SKM-1 treated with dmso at 0.1 percent for 144 hours (cell line): ENCODE results near the gene EPN3.

Experiments used
- DNase-seq: peaks from one replicate; lab custom pipeline; 2025; ENCODE audit not compliant: unreplicated experiment; lab: John Stamatoyannopoulos, UW

Gene EPN3

DNA sequence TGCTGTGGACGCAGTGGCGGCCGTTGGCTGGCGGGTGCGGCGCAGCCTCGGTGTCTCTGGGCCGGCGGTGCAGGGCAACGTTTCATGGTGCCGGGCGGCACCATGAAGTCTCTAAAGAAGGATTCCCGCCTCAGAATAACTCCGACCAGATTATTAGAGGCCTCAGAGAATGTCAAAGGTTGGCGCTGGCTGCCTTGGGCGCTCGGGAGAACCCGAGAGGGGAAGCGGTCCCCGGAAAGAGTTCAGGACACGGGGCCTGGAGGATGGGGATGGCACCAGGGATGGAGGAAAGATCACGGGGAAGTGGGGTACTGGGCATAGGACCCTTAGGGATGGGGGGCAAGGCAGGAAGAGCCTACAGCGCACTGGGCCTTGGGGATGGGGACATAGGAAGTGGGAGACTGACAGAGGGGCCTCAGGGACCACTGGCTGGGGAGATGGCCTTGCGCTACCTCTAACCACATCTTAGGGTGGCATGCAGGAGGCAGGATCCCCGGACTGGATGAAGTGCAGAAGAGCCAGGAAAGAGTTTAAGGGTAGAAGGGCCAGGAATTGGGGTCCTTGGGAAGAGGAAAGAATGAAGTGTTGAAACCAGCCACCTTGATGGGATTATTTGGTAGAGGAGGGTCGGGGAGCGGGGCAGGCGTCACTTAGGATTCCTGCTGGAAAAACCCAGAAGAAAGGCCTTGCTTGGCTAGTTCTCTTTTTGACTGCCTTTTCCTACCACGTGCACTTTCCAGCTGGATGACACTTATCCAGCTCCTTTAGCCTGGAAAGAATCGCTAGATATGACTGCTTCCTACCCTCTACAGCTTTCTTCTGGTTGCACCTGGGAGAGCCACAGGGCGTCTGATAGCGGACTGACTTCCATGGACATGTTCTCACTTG lies 23.7 kb upstream of the EPN3 start:
- no peak for DNase-seq

DNA sequence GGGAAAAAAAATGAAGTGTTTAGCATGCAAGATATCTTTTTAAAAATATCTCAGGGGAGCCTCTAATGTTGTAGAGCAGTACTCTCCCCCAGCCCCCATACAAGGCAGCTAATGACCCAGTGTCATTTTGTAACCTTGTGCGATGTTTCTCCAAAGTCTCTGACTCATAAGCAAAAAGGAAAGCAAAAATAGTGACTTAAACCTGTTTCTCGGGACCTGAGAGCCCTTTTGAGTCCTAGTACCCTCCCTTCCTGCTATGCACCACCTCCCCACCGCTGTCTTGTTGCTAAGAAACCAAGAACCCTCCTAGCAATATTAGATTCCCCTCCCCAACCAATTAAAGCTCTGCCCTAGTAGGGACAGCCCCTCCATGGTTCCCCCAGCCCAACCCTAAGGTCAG lies 21.5 kb upstream of the EPN3 start:
- no peak for DNase-seq

DNA sequence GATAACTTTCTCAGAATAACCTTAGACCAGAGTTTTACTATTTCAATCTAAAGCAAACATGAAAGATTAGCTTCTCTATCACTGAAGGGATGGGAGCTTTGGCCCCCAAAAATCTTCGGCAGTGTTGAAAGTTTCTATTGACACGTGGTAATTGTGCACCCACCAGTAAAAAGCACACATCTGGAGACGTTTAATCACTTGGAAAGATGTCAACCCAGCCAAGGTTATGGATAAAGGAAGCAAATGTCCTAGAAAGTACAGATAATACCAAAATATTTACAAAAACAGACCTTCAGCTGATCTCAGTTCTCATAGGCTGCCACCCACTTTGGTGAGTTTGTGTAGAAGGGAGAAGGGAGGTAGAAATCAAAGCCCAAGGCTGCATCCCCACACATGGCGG lies 19.0 kb upstream of the EPN3 start:
- DNase-seq = no peak

DNA sequence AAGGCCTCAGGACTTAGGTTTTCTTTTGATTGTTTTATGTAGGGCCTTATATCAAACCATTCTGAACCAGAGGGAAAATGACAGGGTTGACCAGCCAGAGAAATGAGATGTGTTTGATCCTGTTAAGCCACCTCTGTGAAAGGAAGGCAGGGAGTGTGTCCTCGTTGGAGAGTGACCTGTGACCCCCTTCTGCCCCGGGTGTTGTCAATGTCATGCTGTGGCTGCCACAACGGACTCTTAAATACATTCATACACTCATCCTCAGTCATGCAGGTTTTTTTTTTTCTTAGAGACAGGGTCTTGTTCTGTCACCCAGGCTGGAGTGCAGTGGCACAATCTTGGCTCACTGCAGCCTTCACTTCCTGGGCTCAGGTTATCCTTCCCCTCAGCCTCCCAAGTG lies 18.1 kb upstream of the EPN3 start:
- no peak for DNase-seq

DNA sequence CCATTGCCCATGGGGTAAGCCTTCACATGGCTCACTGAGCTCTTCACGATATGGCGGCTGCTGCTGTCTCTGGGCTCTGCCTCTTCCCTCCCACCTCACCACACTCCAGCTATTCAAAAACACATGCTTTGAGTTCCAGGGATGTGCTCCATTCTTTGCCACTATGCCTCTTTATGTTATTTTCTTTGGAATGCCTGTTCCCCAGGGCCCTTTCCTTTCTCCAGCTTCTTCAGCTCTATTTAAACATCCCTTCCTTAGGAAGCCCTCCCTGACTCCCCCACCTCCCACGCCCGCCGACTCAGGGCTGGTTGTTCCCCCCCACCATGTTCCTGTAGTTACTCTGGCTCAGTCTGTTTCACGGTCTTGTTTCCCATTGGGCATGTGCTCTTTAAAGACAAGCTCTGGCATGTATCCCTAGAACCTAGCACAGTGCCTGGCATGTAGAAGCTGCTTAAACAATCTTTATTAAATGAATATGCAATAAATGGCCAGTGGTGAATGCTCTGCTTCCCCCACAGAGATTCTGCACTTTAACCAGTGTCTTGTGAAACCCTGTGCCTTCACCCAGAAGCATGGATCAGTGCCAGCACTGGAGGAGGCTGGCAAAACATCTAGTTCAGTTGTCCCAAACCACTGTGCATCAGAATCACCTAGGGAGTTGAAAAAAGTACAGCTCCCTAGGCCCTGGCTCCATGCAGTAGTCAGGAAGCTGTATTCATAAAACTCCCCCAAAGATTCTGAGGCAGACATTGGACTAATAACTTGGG lies 17.4 kb upstream of the EPN3 start:
- no peak for DNase-seq

DNA sequence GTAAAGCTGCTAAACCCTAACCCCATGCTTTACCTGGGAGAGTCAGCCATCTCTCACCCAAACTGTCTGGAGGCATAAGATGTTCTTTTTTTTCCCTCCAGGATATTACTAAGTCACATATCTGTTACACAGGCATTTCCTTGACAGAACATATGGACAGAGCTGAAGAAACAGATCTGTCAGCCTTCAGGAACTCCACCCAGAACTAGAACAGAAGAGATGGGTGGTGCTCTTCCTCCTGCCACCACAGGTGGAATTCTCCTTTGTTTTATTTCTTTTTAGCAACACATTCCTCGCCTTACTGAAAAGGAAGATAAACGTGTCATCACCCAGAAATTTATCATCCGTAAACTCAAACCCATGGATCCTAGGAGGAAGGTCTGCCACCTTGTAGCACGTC lies 15.5 kb upstream of the EPN3 start:
- DNase-seq = no peak

DNA sequence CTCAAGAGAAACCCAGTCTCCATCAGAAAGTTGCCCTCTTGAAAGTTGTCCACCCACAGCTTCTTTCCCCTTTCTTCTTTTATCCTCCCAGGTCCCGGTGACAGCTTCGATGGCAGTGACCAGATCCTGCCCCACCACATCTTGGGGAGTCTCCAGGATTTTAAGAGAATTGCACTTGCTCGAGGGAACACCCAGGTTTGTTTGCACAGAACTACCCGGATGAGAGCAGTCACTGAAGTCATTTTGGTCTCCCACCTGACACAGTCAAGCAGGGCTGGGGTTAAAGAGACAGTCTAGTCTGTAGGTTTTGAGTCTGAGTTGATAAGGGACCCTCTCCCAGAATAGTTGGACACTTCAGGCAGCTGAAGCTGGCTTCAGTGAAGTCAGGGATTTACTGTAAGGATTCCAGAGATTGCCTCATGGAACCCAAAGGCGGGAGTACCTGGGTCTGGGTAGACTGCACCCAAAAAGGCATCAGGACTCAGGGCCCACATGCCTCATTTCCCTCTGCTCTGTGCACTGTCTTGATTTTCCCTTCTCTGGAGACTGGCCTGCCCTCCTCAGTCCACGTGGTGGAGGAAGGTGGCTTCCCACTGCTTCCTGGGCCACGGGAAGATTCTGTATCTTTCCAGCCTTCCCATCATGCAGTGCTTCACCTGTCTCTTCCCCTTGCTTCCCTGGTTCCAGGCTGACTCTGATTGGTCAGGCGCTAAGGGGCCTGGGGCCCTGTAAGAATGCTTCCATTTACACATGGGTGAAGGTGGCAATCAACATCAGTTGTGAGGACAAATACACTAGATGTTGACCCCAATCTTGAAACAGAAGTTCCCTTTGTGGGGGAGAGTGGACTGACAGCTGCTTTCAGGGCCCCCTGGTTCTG lies 14.8 kb upstream of the EPN3 start:
- no peak for DNase-seq

DNA sequence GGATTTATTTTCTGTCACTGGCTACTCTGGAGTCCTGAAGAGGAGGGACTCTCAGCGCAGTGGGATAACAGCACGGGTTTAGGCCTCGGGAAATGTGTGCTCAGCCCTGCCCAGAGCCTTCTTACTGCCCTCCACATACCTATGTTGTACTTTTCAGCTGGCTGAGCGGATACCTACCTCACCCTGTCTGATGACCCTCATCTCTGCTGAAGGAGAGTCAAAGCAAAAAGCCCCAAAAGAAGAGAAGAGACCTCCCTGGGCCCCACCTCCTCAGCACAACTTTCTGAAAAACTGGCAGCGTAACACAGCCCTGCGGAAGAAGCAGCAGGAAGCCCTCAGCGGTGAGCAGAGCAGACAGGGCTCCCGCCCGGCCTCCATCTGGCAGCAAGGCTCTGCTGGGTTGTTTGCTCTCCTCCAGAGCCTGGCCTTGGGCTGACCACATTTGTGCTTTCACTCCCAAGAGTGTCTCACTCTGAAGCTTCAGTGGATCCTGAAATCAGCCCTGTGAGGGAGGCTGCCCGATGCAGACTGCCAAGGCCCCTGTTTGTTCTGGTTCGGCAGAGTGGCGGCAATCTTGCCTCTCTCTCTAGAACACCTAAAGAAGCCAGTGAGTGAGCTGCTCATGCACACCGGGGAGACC lies 14.0 kb upstream of the EPN3 start:
- DNase-seq = no peak

DNA sequence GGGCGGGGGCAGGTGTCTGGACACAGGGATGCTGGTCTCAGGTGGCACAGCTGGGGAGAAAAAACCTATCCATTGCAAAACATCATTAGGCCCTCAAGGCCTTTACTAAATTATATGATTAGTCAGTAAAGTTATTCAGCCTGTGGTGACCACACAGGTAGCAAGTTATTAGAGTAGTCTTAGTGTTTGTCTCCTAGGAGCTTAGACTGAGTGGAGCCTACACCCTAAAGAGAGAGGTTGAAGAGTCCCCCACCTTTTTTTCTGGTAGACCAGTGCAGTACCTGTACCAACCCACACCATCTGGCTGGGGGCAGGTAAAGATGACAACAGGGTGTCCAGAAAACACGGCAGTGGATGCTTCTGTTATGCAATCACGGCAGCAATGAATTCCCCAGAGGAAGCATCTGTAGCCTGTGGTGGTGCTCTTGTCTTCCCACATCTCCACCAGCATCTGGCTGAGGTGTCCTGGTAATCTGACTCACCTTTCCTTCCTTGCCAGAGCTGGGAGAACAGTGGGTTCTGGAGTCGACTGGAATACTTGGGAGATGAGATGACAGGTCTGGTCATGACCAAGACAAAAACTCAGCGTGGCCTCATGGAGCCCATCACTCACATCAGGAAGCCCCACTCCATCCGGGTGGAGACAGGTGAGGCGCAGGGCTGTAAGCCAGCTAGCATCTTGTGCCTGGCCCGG lies 13.2 kb upstream of the EPN3 start:
- no peak for DNase-seq

DNA sequence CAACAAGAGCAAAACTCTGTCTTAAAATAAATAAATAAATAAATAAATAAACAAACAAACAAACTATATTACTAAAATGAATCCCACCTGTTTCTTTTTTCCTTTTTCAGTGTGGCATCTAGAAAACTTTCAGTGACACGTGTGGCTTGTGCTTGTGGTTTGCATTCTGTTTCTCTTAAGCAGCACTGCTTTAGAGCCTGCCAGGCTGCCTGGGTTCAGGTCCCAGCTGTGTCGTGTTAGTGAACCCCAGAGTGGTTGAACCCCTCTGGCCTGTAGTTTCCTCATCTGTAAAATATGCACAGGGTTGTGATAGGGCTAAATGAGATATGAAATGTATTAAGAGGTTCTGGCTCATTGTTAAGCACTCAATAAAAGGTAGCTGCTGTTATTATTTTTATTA lies 12.1 kb upstream of the EPN3 start:
- no peak for DNase-seq

DNA sequence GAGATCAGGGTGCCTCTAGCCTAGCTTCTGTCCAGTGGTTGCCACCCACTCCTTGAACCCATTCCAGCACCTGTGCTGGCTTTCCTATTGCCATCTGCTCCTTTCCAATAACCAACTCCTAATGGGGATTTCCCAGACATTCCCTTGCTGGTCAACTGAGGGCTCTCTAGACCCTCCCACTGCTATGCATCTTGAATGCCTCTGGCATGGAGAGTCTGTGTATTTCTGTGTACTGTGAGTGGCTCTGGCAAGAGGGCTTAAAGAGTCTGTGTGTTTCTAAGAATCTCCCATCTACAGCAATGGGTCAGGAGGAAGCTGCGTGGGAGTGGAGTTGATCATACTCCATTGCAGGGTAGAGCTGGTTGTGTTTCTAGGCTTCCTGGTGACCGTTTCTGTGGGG lies 11.0 kb upstream of the EPN3 start:
- DNase-seq = no peak

DNA sequence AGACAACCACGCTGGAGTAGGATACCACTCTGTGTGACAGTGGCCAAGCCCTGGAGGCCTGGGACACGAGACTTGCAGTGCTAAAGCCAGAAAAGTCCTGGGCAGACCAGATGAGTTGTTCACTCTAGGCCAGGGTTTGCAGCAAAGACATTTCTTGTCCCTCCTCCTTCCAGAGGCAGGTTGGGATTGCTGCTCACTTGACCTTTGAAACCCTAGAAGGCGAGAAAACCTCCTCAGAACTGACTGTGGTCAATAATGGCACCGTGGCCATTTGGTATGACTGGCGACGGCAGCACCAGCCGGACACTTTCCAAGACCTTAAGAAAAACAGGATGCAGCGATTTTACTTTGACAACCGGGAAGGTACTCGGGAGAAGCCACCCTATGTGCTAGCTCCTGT lies 9.8 kb upstream of the EPN3 start:
- no peak for DNase-seq

DNA sequence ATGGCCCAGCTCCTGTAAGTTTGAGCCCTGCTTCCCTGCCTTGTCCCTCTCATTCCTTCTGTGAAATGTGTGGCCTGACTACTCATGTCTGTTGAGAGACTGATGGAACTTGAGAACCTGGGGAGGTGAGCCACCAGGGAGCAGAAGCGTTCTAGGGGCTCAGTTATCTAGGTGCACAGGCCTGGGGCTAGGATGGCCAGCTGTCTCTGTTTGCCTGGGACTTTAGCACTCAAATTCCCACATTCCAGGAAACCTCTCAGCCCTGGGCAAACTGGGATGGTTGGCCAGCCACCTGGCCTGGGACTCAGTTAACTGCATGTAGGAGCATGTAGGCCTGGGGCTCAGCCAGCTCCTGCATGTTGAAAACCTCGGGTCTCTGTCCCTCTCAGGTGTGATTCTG lies 9.3 kb upstream of the EPN3 start:
- no peak for DNase-seq

DNA sequence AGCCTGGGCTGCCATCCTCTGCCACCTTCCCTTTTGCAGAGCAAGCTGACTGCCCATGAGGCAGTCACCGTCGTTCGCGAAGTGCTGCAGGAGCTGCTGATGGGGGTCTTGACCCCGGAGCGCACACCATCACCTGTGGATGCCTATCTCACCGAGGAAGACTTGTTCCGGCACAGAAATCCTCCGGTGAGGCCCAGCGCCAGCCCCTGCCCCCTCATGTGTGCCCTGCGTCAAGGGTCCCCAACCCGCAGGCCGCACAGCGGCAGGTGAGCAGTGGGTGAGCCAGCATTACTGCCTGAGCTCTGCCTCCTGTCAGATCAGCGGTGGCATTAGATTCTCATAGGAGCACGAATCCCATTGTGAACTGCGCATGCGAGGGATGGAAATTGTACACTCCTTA lies 7.7 kb upstream of the EPN3 start:
- no peak for DNase-seq

DNA sequence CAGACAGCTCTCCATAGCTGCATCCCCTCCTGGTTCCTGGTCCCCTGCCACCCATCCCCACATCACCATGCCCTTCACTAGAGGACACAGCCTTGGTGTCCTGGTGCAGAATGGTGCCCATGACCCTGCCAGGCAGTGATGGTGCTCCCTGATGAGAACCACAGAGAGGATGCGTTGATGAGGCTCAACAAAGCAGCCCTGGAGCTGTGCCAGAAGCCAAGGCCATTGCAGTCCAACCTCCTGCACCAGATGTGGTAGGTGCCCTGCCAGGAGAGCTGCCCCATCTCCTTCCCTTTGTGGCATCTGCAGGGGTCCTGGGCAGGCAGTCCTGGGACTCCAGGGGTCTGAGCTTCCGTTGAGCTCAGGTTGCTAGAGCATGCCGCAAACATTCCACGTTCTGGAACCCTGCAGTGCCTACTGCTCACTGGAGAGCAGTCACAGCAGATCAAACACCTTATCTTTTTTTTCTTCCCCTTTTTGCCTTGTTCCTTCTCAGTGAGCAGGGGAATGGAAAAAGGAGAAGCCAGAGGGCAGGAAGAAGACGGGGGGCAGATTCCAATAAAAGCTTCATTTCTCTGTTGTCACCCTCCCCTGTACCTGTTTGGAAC lies 5.3 kb upstream of the EPN3 start:
- peak; percentile 61 for DNase-seq

DNA sequence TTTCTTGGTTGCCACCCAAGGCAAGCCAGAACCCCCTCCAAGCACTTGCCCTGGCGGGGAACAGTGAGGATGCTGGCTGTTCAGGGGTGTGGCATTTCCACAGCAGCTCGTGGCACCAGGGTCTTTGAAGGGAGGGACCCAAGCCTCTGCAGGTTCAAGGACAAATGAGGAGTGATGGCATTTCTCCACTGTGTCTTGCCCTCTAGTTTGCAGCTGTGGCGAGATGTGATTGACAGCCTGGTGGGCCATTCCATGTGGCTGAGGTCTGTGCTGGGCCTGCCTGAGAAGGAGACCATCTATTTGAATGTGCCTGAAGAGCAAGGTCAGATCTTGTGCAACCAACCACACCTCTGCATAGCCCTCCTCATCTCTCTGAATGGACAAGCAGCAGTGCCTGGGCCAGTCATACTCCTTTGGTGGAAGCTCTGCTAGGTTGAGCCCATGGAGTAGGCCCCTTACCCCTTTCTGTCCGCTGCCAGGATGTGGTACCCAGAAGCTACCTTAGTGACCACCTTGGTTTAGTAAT lies 4.5 kb upstream of the EPN3 start:
- no peak for DNase-seq

DNA sequence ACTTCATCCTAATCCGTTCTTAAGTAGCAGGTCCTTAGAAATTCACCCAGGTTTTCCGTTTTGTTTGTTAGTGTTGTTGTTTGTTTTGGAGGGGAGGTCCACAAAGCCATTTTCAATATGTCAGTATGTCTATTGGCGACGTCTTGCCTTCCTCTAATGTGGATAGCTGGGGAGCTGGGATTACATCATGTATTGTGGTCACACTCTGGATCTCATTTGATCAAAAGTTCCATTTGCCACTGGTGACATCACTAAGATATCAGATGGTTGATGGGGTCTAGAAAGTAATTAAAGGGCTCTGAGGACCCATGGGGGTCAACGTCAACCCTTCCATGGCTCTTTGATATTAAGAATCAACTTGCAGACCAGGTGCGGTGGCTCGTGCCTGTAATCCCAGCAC lies 2.7 kb upstream of the EPN3 start:
- no peak for DNase-seq

DNA sequence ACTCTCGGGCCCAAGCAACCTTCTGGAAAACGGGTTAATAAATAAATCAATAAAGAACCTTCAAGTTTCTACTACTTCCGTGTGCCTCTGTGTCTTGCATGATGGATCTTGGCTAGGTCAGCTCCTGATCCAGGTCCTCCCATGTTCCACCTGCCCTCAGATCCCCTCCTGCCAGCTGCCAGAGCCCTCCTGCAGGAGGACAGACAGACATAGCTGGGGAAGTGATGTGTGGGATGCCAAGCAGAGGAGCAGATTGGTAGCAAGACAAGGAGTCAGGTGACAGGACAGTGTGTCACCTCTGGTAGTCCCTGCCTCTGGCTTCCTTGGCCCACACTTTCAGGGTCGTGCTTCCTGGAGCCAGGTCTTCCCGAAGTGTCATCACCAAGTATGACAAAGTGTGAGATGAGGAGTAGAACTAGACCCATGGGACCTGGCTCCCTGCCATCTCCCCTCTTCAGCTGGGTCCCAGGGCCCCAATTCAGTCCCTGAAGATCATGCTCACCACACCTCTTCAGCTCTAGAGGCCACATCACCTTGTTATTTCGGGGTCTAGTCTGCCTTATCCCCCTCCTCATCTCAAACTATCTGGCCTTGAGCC lies 1.0 kb upstream of the EPN3 start:
- no peak for DNase-seq

DNA sequence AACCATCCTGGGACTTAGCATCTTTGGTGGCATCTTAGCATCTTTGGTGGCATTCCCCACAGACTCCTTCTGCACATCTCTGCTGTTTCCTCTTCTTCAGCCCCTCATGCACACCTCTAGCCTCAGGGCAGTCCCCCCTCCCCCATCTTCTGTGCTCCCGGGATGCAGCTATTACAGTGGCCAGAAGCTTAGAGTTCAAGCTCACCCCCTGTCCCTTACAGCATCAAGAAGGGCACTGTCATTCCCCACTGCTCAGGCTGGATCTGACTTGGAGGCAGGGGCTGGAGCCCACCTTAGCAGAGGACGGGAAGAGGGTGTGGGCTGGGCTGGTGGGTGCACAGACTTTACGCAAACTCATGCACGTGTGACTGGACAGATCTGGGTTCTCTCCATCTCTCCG lies 650 bp downstream of the EPN3 start:
- DNase-seq = no peak
